ENCODE results near the gene CDH13.

DNA sequence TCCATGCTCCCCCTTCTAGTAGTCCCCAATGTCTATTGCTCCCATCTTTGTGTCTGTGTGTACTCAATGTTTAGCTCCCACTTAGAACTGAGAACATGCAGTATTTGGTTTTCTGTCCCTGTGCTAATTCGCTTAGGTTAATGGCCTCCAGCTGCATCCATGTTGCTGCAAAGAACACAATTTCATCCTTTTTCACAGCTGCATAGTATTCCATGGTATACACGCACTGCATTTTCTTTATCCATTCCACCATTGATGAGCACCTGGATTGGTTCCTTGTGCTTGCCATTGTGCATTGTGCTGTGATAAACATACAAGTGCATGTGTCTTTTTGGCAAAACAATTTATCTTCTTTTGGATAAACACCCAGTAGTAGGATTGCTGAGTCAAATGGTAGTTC, 1104.0 kb downstream of the CDH13 start:
- TF ChIP-seq, protein P1, sequence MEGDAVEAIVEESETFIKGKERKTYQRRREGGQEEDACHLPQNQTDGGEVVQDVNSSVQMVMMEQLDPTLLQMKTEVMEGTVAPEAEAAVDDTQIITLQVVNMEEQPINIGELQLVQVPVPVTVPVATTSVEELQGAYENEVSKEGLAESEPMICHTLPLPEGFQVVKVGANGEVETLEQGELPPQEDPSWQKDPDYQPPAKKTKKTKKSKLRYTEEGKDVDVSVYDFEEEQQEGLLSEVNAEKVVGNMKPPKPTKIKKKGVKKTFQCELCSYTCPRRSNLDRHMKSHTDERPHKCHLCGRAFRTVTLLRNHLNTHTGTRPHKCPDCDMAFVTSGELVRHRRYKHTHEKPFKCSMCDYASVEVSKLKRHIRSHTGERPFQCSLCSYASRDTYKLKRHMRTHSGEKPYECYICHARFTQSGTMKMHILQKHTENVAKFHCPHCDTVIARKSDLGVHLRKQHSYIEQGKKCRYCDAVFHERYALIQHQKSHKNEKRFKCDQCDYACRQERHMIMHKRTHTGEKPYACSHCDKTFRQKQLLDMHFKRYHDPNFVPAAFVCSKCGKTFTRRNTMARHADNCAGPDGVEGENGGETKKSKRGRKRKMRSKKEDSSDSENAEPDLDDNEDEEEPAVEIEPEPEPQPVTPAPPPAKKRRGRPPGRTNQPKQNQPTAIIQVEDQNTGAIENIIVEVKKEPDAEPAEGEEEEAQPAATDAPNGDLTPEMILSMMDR (IDR thresholded peaks at IDR 0.05; ENCODE audit: extremely low read depth in 1 of 2, insufficient read depth in 1 of 2, low read depth in 1 of 2, low read length in 2 of 2) = no peak
- TF ChIP-seq POLR2A (IDR thresholded peaks at IDR 0.05; ENCODE audit: low read depth, low read length) (no peak), EZH2 (IDR thresholded peaks at IDR 0.05; ENCODE audit: borderline replicate concordance, low read depth, low read length, severe bottlenecking) (no peak), POLR2AphosphoS5 (IDR thresholded peaks at IDR 0.05; ENCODE audit: insufficient read depth, low read depth, low read length) (no peak)

Measured in endothelial cell of umbilical vein (primary cell).